Limb (tissue), 2 donors: Measurements from ENCODE around the gene COQ5.

Source experiments
- DNase-seq, 2 donors: peaks; one replicate each; pipeline ENCODE4 v3.0.0-alpha.2; 2016; ENCODE audit errors: extremely low spot score in 2 of 2

Gene COQ5

DNA sequence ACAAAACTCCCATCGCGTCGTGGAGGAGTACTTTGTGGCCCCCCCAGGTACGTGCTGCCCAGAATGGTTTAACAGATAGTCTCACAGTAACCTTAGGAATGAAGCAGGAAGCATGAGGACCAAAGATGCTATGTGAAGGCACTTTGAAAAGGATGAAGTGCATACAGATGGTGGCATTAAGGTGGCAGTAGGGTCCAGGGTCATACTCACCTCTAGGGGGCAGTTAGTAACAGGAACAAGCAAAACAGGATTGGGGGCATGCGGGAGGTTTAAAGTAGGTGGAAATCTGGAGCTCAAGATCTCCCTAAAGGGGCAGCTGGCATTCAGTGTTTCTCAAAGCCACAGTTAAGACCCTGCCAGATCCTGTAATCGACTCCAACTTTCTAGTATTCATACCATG, 71.8 kb downstream of the COQ5 start:
- no peak for DNase-seq

DNA sequence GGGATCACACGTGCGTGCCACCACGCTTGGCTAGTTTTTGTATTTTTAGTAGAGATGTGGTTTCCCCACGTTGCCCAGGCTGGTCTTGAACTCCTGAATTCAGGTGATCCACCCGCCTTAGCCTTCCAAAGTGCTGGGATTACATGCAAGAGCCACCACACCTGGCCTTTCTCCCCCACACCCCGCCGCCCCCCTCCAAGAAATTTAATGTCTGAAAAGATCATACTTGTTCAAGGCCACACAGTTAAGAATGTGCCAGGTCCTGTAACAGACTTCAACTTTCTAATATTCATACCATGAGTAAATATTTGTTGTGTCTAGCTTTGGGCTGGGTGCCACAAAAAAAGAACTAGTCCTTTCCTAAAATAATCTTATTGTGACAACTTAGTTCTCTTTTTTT, 73.7 kb downstream of the COQ5 start:
- DNase-seq = no peak

GRCh38 chr12:120453977-120454376, 75.0 kb downstream of the COQ5 start:
- no peak for DNase-seq
